ENCODE measurements around the gene NDUFB6. TPM values are rescaled to one million over a fixed set of nuclear protein-coding genes. Genes with fewer than 3 reads are reported as not detected.

The NDUFB6 gene
- total and polyA plus RNA-seq, 9 of the 15 experiments (the other 6 are each of a cell fraction or from before 2014, with no cell fraction given), result 26.5 to 88.1 (median 64.0) TPM

DNA sequence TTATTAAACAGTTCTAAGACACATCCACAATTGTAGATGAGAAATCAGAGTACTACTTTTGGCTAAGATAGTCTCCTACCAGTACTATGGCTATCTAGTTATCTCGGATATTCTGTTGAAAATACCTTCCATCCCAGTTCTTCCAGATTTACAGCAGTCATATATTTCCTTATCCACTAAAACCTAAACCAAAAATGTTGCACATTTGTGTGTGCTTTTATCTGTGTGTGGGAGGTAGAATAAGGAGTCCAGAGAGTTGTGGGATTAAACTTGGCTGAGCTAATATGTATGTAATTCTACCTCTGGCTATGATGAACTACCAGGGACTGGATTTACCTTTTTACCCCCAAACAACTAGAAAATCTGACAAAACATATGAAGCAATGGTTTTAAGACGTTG is 17.5 kb upstream of the NDUFB6 start (continued):
- TF ChIP-seq, protein P1, sequence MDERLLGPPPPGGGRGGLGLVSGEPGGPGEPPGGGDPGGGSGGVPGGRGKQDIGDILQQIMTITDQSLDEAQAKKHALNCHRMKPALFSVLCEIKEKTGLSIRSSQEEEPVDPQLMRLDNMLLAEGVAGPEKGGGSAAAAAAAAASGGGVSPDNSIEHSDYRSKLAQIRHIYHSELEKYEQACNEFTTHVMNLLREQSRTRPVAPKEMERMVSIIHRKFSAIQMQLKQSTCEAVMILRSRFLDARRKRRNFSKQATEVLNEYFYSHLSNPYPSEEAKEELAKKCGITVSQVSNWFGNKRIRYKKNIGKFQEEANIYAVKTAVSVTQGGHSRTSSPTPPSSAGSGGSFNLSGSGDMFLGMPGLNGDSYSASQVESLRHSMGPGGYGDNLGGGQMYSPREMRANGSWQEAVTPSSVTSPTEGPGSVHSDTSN (CRISPR knock-in tag; IDR thresholded peaks at IDR 0.05; ENCODE audit: low read depth), result no peak
- TF ChIP-seq, protein P1 (tag; conservative IDR thresholded peaks at IDR 0.05; ENCODE audit: low read depth), result no peak

DNA sequence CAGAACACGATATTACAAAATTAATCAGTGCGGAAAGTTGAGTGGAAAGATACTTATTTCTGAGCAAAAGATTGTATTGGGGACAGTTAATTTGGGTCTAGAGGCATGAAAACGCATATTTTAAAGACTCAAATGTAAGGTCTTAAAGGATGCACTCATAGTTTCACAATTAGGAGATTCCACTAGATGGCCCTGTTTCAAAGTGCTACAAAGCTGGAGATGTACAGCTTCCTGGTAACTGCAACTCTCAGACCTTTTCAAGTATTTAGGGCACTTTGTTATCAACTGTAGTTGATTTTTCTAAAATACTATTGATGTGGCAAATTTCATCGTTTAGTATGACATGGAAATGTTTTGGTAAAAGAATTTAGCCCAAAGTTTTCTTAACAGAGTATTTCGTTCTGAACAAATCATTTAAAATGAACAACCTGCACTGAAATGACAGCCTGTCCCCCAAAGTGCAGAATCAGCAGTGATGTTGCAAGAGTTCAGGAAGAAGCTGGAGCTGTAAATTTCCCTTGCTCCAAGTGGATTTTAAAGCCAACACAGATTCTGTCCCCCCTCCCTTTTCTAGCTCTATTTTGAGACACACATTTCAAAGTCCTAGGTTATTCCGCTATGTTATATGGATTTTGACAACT is 16.2 kb upstream of the NDUFB6 start:
- ATAC-seq (peak; percentile 86), DNase-seq (ENCODE audit: extremely low read depth in 1 of 4, low spot score in 3 of 4) (peak in 2 of 4 experiments; percentile 30 to 34), FAIRE-seq (peak; percentile 57)
- H3K9ac ChIP-seq (ENCODE audit: insufficient read depth in 1 of 2, low read depth in 2 of 2, low read length in 2 of 2), result no peak overlapping the region
- intact Hi-C loops (cut with micrococcal nuclease), result loop anchor here (2.0 to 10.0 kb wide), 2 partner anchors 116 to 380 kb away; no protein-coding TSS in a partner anchor
- no peaks in the 10 kb centered on the region for H3K36me3 ChIP-seq (ENCODE audit: control insufficient read depth, insufficient read depth, low read length)
- no peaks in the 10 kb centered on the region for H3K4me1 ChIP-seq (replicated peaks in 1 of 2; ENCODE audit: control insufficient read depth in 2 of 2, insufficient read depth in 2 of 2, low read length in 2 of 2)
- in situ Hi-C loops (cut with MboI), result no loop called here
- no peaks in the 10 kb centered on the region for H4K20me1 ChIP-seq (replicated peaks; ENCODE audit: control insufficient read depth, insufficient read depth, low read length)
- POLR2A ChIA-PET, result interaction anchor here (1.2 kb wide), 1 partner anchor 388 kb away, joined by 3 read pairs; no protein-coding TSS in a partner anchor
- no peak overlapping the region for H3K27ac ChIP-seq (ENCODE audit: extremely low read depth, low read depth, low read length)
- 8% methylated on average over 6 of the region's 6 CpGs for WGBS (ENCODE audit: insufficient coverage, low coverage, missing lambda C conversion rate)
- H3K79me2 ChIP-seq (ENCODE audit: control insufficient read depth, insufficient read depth, low read length), result no peaks in the 10 kb centered on the region
- no peak overlapping the region for H2AFZ ChIP-seq (ENCODE audit: low read depth, low read length)
- H3K9me1 ChIP-seq (ENCODE audit: control insufficient read depth, insufficient read depth, low read length), result no peaks in the 10 kb centered on the region
- no peaks in the 10 kb centered on the region; a peak in 1 of 5 replicates for H3K27me3 ChIP-seq (ENCODE audit: control insufficient read depth in 2 of 2, insufficient read depth in 2 of 2, low read length in 2 of 2)
- CTCF ChIA-PET (ENCODE audit: low intra/inter-chr PET ratio), result interaction anchor here (0.5 to 1.5 kb wide), 2 partner anchors 8 to 379 kb away, joined by 3 to 13 read pairs; no protein-coding TSS in a partner anchor
- no TSS peak for BruUV-seq (replicated peaks)
- H3K9me3 ChIP-seq (replicated peaks; ENCODE audit: control insufficient read depth, insufficient read depth, low read depth, low read length), result no peaks in the 10 kb centered on the region
- no peak overlapping the region for H3K4me3 ChIP-seq
- no peak overlapping the region for H3K4me2 ChIP-seq (ENCODE audit: insufficient read depth, low read length)
- TF ChIP-seq, protein P2, sequence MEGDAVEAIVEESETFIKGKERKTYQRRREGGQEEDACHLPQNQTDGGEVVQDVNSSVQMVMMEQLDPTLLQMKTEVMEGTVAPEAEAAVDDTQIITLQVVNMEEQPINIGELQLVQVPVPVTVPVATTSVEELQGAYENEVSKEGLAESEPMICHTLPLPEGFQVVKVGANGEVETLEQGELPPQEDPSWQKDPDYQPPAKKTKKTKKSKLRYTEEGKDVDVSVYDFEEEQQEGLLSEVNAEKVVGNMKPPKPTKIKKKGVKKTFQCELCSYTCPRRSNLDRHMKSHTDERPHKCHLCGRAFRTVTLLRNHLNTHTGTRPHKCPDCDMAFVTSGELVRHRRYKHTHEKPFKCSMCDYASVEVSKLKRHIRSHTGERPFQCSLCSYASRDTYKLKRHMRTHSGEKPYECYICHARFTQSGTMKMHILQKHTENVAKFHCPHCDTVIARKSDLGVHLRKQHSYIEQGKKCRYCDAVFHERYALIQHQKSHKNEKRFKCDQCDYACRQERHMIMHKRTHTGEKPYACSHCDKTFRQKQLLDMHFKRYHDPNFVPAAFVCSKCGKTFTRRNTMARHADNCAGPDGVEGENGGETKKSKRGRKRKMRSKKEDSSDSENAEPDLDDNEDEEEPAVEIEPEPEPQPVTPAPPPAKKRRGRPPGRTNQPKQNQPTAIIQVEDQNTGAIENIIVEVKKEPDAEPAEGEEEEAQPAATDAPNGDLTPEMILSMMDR (IDR thresholded peaks at IDR 0.05 in 2 of 3, conservative IDR thresholded peaks at IDR 0.05 in 1 of 3; ENCODE audit: insufficient read depth in 2 of 3, low read depth in 1 of 3, low read length in 3 of 3), result peak; percentile 25 to 61 (median 48); a peak in 4 of 6 replicates
- TF ChIP-seq, protein P3, sequence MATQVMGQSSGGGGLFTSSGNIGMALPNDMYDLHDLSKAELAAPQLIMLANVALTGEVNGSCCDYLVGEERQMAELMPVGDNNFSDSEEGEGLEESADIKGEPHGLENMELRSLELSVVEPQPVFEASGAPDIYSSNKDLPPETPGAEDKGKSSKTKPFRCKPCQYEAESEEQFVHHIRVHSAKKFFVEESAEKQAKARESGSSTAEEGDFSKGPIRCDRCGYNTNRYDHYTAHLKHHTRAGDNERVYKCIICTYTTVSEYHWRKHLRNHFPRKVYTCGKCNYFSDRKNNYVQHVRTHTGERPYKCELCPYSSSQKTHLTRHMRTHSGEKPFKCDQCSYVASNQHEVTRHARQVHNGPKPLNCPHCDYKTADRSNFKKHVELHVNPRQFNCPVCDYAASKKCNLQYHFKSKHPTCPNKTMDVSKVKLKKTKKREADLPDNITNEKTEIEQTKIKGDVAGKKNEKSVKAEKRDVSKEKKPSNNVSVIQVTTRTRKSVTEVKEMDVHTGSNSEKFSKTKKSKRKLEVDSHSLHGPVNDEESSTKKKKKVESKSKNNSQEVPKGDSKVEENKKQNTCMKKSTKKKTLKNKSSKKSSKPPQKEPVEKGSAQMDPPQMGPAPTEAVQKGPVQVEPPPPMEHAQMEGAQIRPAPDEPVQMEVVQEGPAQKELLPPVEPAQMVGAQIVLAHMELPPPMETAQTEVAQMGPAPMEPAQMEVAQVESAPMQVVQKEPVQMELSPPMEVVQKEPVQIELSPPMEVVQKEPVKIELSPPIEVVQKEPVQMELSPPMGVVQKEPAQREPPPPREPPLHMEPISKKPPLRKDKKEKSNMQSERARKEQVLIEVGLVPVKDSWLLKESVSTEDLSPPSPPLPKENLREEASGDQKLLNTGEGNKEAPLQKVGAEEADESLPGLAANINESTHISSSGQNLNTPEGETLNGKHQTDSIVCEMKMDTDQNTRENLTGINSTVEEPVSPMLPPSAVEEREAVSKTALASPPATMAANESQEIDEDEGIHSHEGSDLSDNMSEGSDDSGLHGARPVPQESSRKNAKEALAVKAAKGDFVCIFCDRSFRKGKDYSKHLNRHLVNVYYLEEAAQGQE (IDR thresholded peaks at IDR 0.05; ENCODE audit: borderline replicate concordance), result peak; percentile 58; the same call in 1 of the 2 replicates
- TF ChIP-seq, protein P3 (CRISPR knock-in tag; IDR thresholded peaks at IDR 0.05; ENCODE audit: low read depth), result no peak
